ENCODE results near the gene CORO2A. TPM values are rescaled to one million over a fixed set of nuclear protein-coding genes. Genes with fewer than 3 reads are reported as not detected.

CORO2A gene
- total RNA-seq, 6 donors from 2014 or later = 10.5 to 22.8 (median 17.9) TPM

- H3K36me3 ChIP-seq = peaks cover 6 to 53% (median 22%) of the 10 kb centered on the region in 4 donors
- WGBS, 2 donors = 79 to 90% methylated on average over 9 of the region's 9 CpGs
- H3K4me1 ChIP-seq = peaks cover 0 to 4% (median 0%) of the 10 kb centered on the region in 4 donors
- H3K27ac ChIP-seq = no peak overlapping the region
- DNase-seq (no peak), ATAC-seq (ENCODE audit: low FRiP score in 2 of 2) (no peak)
- no peak overlapping the region for H3K4me3 ChIP-seq
- H3K27me3 ChIP-seq = no peaks in the 10 kb centered on the region
- TF ChIP-seq POLR2AphosphoS5 (IDR thresholded peaks at IDR 0.05) (no peak), POLR2A (IDR thresholded peaks at IDR 0.05) (no peak), CTCF (IDR thresholded peaks at IDR 0.05) (no peak), EP300 (IDR thresholded peaks at IDR 0.05) (no peak)
- no peaks in the 10 kb centered on the region for H3K9me3 ChIP-seq
Observed at GRCh38 chr9:98235126-98235525, 42.7 kb upstream of the CORO2A start.

GRCh38 chr9:98234245-98234825 lies 41.9 kb upstream of the CORO2A start:
- Histone ChIP-seq H3K9me3 (no peaks in the 10 kb centered on the region), H3K36me3 (peaks cover 10 to 56% (median 28%) of the 10 kb centered on the region in 4 donors), H3K4me3 (no peak overlapping the region), H3K27me3 (no peaks in the 10 kb centered on the region), H3K4me1 (peaks cover 0 to 4% (median 0%) of the 10 kb centered on the region in 4 donors), H3K27ac (no peak overlapping the region)
- no peak for ATAC-seq (ENCODE audit: low FRiP score in 2 of 2)
- TF ChIP-seq EP300 (IDR thresholded peaks at IDR 0.05) (no peak), POLR2A (IDR thresholded peaks at IDR 0.05) (no peak), CTCF (IDR thresholded peaks at IDR 0.05) (no peak), POLR2AphosphoS5 (IDR thresholded peaks at IDR 0.05) (no peak)
- WGBS, 2 donors = 88 to 91% methylated on average over 9 of the region's 9 CpGs
- DNase-seq = no peak

- 93 to 95% methylated on average over 5 of the region's 5 CpGs for WGBS, 2 donors
Observed at GRCh38 chr9:98232926-98233325, 40.5 kb upstream of the CORO2A start.

GRCh38 chr9:98231770-98232478 lies 39.5 kb upstream of the CORO2A start:
- H3K27me3 ChIP-seq = no peaks in the 10 kb centered on the region
- H3K4me3 ChIP-seq = no peak overlapping the region
- H3K9me3 ChIP-seq = no peaks in the 10 kb centered on the region
- 82 to 96% methylated on average over 6 of the region's 6 CpGs for WGBS, 2 donors
- TF ChIP-seq POLR2AphosphoS5 (IDR thresholded peaks at IDR 0.05) = no peak
- TF ChIP-seq POLR2A (IDR thresholded peaks at IDR 0.05) = no peak
- no peak for TF ChIP-seq EP300 (IDR thresholded peaks at IDR 0.05)
- TF ChIP-seq CTCF (IDR thresholded peaks at IDR 0.05) = no peak
- DNase-seq = no peak
- peak overlapping the region in 2 of 4 donors; percentile 12 to 19 for H3K27ac ChIP-seq
- peaks cover 0 to 8% (median 2%) of the 10 kb centered on the region in 4 donors for H3K4me1 ChIP-seq
- no peak for ATAC-seq (ENCODE audit: low FRiP score in 2 of 2)
- peaks cover 12 to 73% (median 46%) of the 10 kb centered on the region in 4 donors for H3K36me3 ChIP-seq

More at GRCh38 chr9:98232926-98233325, 40.5 kb upstream of the CORO2A start:
- TF ChIP-seq POLR2A (IDR thresholded peaks at IDR 0.05) = no peak
- no peak for TF ChIP-seq POLR2AphosphoS5 (IDR thresholded peaks at IDR 0.05)
- TF ChIP-seq CTCF (IDR thresholded peaks at IDR 0.05) = no peak
- TF ChIP-seq EP300 (IDR thresholded peaks at IDR 0.05) = no peak
- Histone ChIP-seq H3K4me1 (peaks cover 0 to 4% (median 2%) of the 10 kb centered on the region in 4 donors), H3K27ac (peak overlapping the region in 2 of 4 donors; percentile 19 to 33), H3K27me3 (no peaks in the 10 kb centered on the region), H3K36me3 (peaks cover 12 to 66% (median 41%) of the 10 kb centered on the region in 4 donors), H3K4me3 (no peak overlapping the region), H3K9me3 (no peaks in the 10 kb centered on the region)
- DNase-seq = no peak
- no peak for ATAC-seq (ENCODE audit: low FRiP score in 2 of 2)
